Renal cortical epithelial cell (primary cell): ENCODE data around the gene MYO15B. TPM values are rescaled to one million over a fixed set of nuclear protein-coding genes. Genes with fewer than 3 reads are reported as not detected.

Experiments
- DNase-seq: peaks from one replicate; pipeline ENCODE4 v3.0.0-alpha.2; 2011; ENCODE audit warnings: low read depth
- total RNA-seq: library from RNA; depleted of rRNA; stranded (reverse); fragments of >200 nt; gene quantifications from 2 replicates; pipeline ENCODE4 v1.2.3, GENCODE V29; 2014

The MYO15B gene
- total RNA-seq, 1 donor from 2014 or later = 3.8 TPM

DNA sequence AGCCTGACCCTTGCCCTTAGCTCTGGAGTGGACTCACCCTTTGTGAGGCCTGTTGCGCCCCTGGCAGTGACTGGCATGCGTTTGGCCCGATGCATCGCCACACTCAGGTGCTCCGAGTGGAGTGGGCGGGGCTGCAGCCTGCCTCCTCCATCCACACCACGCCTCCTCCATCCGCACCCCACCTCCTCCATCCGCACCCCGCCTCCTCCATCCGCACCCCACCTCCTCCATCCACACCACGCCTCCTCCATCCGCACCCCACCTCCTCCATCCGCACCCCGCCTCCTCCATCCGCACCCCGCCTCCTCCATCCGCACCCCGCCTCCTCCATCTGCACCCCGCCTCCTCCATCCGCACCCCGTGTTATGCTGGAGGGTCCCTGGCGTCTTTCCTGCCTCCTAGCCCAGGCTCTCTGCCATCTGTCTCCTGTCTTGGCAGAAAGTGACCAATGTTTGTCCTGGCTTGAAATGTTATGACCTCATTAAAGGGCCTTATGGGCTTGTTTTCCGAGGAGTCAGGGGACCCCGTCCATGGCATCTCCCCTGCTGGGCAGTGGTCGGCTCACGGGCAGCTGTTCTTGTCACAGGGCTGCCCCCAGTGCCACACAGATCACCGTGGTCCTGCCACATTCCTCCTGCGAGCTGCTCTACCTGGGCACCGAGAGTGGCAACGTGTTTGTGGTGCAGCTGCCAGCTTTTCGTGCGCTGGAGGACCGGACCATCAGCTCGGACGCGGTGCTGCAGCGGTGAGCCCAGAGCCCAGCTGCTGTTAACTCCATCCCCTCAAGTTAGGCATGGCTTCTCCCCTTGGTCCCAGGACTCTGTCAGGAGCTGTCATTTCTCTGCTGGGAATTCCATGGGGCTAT, 28.7 kb upstream of the MYO15B start:
- no peak for DNase-seq

DNA sequence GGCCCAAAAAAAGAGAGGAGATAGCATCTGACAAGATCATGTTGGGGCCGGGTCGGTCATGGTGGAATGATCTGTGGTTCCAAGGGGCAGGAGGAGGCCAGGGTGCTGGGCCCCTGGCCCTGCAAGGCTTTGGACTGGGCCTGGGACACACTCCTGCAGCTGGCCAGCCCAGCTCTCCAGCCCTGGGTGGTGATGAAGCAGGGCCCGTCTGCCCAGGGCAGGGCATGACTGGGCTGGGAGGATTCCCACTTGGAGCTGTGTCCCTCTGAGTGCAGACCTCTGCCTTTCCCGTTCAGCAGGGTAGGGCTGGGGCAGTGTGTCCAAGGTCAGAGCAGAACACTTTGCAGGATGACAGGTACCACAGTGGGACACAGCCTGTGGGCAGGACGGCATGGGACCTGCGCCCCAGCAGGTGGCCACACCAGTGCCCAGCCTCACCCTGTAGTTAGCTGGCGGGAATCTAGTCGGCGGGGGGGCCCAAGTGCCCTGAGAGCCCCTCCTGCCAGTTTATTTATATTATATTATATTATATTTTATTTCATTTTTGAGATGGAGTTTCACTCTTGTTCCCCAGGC, 27.6 kb upstream of the MYO15B start:
- DNase-seq = no peak

DNA sequence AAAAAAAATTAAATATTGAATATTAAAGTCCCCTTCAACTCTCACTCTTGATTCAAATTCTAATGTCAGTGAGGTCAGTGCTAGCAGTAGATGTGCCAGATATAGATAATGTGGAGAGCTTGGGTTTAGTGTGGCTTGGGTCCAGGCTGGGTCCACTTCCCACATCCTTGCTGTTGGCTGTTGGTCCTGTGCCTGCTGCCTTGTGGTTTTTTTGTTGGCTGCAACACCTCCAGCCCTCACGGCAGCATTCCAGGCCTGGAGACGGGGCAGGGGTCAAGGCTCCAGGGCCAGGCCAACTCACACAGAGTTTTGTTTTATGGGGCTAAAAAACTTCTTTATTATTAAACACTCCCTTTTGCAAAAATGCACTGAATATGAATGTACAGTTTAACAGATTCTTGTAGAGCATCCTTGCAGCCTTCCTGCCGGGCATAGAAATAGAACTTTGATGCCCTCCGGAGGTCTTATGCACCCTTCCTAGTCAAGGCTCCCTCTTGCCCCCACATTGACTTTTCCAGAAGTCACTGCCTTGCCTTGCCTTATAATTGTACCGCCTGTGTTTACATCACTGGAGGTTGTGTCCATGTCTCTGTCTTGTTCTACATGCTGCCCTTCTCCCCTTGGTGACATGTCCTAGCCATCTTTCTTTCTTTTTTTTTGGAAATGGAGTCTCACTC, 25.5 kb upstream of the MYO15B start:
- DNase-seq = peak; percentile 45

DNA sequence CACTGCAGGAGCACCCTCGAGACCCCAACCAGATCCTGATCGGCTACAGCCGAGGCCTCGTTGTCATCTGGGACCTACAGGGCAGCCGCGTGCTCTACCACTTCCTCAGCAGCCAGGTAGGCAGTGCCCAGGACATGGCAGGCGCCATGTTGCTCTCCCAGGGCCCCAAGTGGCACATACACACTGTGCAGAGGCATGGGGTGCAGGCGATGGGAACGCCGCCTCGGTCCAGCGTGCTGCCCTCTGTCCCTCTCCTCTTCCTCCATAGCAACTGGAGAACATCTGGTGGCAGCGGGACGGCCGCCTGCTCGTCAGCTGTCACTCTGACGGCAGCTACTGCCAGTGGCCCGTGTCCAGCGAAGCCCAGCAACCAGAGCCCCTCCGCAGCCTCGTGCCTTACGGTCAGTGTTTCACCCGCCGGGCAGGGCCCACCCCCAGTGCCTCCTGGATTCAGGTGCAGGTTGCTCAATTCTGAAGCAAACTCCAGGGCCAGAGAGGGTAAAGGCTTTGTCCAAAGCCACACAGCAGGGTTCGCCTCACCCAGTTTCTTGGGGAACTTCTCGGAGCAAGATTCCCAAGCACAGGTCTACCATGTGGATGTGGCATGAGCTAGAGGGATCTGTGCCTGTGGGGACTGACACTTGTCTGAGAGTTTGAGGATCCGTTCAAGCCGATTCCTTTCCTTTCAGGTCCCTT, 24.4 kb upstream of the MYO15B start:
- no peak for DNase-seq

DNA sequence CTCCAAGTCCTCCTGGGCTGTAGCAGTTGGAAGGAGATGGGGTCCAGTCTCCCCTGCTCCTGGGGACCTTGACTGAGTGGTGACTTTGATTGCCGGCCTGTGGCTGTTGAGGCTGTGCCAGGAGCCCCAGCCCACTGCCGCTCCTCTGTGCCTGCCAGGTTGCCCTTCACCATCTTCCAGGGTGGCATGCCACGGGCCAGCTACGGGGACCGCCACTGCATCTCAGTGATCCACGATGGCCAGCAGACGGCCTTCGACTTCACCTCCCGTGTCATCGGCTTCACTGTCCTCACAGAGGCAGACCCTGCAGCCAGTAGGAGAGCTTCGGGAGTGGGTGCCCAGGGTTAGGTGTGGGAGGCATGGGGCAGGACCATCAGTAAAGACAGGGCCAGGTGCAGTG, 23.4 kb upstream of the MYO15B start:
- DNase-seq = no peak

DNA sequence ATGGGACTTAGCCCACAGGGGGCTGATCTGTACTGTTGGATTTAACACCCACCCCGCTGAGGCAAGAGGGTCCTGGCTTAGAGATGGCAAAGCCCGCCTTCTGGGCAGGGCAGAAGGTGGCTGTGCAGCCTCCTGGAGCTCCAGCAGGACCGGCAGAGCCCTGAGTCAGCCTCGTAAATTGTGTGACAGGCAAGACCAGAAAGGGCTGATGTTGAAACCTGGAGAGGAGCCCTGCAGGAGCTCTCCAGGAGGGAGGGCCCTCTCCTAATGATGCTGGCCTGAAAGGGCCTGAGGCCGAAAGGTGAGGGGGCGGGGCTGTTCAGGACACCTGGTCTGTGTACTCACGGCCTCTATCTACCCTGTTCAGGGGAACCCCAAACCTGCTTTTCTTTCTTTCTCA, 22.5 kb upstream of the MYO15B start:
- DNase-seq = peak; percentile 38

DNA sequence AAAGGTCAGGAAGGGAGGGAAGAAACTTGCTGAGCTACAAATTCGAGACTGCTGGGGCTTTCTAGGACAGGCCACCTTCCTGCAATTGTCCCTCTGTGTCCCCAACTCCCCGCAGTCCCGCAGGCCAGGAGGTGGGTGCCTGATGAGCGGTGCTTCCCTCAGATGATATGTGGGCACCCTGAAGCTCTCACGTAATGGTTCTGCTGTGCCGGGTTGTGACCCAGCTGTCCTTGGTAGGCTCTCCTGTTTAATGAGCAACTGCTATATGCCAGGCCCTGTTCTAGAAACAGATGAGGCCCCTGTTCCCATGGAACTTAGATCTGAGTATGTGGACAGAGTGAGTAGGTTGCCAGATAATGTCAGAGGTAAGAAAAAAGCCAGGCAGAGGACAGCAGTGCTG, 22.0 kb upstream of the MYO15B start:
- no peak for DNase-seq

DNA sequence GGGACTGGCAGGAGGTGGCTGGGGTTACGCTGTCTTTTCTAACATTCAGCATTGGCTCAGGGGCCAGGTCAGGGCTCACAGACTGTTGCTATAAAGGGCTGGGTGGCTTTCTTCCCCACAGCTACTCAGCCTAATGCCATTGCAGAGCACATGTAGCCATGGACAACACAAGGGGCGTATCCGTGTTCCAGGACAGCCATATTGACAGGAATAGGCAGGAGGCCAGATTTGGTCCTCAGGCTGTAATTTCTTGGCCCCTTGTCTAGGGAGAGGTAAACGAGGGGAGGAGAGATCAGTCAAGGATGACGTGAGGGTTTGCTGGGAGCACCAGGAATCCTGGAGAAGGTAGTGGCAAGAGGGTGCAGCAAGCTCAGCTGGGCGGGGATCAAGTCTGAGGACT, 21.2 kb upstream of the MYO15B start:
- peak; percentile 64 for DNase-seq

DNA sequence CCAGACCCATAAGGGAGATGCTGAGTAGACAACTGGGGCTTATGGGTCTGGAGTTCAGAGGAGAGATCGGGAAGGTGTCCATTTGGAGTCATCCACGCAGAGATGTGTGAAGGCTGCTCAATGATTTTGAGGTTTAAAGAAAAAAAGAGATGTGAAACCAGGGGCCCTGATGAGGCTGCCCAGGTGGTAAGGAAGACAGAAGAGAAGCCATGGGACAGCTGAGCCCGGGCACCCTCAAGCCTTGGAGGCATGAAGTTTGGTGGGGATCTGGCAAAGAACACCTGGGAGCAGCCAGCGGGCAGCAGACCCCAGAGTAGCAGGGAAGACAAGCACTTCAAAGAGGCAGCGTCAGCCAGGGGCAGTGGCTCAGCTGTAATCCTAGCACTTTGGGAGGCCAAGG, 20.8 kb upstream of the MYO15B start:
- DNase-seq = no peak

DNA sequence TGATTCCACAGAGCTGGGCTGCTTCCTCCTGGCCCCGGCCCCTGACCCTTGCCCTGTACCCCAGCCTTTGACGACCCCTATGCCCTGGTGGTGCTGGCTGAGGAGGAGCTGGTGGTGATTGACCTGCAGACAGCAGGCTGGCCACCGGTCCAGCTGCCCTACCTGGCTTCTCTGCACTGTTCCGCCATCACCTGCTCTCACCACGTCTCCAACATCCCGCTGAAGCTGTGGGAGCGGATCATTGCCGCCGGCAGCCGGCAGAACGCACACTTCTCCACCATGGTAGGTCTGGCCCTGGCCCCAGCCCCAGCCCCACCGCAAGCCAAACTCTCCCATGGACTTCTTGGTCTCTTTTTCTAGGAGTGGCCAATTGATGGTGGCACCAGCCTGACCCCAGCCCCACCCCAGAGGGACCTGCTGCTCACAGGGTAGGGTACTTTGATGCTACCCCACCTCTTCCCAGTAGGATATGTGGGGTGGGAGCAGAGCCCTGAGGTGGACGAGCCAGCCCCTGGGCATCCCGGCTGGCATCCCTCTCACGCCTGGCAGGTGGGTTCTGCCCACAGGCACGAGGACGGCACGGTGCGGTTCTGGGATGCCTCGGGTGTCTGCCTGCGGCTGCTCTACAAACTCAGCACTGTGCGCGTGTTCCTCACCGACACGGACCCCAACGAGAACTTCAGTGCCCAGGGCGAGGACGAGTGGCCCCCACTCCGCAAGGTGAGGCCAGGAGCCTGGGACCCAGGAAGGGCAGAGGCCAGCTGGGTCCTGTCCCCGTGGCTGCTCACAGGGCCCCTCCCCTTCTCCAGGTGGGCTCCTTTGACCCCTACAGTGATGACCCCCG, 19.0 kb upstream of the MYO15B start:
- DNase-seq = no peak

DNA sequence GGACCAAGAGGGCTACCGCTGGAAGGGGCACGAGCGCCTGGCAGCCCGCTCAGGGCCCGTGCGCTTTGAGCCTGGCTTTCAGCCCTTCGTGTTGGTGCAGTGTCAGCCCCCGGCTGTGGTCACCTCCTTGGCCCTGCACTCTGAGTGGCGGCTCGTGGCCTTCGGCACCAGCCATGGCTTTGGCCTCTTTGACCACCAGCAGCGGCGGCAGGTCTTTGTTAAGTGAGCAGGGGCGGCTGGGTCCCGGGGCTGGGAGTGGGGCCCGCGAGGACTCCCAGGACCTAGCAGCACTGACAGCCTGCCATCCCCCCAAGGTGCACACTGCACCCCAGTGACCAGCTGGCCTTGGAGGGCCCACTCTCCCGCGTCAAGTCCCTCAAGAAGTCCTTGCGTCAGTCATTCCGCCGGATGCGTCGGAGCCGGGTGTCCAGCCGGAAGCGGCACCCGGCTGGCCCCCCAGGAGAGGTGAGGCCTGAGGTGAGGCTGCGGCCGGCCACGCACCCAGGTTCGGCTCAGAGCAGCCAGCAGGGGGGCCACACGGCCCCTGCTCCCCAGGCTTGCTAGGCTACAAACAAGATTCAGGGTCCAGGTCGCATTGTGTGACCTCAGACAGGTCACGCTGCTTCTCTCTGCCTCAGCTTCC, 17.4 kb upstream of the MYO15B start:
- no peak for DNase-seq

DNA sequence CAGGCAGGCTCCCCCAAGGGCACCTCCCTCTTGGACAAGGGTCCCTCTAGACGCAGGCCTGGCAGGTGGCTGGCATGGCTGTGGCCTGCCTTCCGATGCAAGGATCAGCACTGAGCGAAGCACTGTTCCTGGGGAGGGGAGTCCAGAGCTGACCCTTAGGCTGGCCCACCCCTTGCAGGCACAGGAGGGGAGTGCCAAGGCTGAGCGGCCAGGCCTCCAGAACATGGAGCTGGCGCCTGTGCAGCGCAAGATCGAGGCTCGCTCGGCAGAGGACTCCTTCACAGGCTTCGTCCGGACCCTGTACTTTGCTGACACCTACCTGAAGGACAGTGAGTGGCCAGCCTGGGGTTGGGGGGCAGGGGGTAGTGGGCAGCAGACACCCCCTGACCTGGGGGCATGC, 16.8 kb upstream of the MYO15B start:
- DNase-seq = no peak

DNA sequence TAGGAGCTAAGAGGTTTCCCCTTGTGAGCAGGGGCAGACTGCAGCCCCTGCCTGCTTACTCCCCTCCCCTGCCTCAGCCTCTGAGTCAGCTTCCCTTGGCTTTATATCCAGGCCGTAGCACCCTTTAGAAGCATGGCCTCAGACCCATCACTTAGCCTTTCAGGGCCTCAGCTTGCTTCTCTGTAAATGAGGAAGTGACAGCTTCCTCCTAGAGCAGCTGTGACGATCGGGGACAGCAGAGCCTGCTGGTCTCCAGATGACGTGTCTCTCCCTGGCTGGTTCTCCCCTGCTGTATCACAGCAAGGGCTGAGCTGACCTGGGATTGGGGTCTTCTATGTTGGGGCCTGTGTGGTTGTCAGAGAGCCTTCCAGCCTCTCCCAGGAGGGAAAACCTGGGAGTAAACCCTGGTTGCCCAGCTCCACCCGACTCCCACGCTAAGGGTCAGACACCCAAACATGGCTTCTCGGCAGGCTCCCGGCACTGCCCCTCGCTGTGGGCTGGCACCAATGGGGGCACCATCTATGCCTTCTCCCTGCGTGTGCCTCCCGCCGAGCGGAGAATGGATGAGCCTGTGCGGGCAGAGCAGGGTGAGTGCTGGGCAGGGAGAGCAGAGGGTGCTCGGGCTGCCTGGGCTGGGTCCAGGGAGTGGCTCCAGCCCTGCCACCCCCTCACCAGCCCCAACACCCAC, 16.3 kb upstream of the MYO15B start:
- no peak for DNase-seq

DNA sequence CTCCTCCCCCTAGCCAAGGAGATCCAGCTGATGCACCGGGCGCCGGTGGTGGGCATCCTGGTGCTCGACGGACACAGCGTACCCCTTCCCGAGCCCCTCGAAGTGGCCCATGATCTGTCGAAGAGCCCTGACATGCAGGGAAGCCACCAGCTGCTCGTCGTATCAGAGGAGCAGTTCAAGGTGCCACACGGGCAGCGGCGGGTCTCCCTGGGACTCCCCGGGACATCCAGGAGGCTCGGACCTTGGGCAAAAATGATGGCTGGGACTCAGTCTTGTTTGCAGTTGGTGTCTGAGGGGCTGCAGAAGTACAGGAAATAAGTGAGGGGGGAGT, 15.8 kb upstream of the MYO15B start:
- DNase-seq = no peak

DNA sequence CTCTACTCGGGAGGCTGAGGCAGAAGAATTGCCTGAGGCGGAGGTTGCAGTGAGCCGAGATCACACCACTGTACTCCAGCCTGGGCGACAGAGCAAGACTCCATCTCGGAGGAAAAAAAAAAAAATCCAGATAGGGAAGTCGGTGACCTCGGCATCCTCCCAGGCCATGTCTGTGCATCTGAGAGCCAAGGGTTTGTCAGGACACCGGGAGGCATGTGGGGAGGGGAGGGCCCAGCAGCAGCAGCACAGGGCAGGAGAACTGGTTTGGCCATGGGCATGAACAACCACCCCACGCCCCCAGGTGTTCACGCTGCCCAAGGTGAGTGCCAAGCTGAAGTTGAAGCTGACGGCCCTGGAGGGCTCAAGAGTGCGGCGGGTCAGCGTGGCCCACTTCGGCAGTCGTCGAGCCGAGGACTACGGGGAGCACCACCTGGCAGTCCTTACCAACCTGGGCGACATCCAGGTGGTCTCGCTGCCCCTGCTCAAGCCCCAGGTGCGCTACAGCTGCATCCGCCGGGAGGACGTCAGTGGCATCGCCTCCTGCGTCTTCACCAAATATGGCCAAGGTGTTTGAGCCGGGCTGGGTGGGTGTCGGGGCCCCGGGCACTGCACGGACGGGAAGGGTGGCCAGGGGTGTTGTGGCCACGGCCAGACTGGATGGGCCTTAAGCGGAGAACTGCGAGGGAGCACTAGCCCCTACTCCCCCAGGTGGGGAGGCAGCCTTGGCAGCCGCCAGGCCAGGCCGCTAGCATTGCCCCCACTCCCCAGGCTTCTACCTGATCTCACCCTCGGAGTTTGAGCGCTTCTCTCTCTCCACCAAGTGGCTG, 14.7 kb upstream of the MYO15B start:
- no peak for DNase-seq

DNA sequence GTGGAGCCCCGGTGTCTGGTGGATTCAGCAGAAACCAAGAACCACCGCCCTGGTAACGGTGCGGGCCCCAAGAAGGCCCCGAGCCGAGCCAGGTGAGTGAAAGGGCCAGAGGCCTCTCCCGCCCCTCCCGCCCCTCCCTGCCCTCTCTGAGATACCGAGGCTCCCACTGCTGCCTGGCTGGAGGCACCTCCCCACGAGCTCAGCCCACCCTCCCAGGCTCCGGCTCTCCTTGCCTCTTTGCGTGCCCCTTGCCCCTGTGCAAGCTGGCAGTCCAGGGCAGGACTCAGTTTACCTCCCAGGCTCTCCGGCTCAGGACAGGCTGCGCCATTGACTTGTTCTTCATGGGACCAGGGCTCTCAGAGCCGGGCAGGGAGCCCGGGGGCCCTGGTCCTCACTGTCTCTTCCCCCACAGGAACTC, 14.1 kb upstream of the MYO15B start:
- DNase-seq = no peak

DNA sequence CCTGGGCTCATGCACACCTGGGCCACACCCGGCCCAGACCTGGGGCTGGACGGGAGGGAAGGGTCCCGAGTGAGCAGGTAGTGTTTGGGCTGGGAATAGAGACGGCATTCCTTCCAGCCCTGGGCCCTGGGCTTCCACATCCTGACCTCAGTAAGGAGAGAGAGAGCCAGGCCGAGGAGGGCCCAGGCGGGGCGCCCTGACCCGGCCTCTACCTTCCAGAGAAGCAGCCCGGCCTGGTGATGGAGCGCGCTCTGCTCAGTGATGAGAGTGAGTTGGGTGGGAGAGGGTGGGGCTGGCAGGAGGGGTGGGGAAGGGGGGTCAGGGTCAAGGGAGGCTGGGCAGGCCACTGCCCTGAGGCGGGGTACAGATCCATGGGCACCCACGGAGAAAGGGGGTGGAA, 13.6 kb upstream of the MYO15B start:
- DNase-seq = no peak

DNA sequence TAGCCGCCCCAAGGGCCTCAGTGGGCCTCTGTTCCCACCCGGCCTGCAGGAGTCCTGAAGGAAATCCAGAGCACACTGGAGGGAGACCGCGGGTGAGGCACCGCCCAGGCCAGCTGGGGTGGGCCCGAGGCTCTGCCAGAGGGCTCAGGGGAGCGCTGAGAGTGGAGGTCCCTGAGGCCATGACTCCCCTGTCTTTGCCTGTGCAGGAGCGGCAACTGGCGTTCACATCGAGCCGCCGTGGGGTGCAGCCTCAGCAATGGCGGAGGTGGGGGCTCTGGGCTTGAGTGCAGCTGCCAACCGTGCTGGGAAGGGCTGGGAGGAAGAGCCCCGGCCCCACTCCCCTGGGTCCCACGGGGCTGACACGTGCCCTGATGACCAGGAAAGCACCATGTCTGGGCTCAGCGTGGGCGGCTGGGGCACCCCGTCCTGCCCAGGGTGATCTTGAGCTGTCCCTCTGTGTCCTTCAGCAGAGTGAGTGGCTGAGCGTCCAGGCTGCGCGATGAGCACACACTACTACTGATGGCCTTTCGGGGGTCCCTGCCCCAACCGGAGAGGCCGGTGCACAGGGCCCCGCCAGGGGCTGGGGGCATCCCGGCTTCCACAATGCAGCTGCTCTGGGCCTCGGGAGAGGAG, 13.1 kb upstream of the MYO15B start:
- no peak for DNase-seq

DNA sequence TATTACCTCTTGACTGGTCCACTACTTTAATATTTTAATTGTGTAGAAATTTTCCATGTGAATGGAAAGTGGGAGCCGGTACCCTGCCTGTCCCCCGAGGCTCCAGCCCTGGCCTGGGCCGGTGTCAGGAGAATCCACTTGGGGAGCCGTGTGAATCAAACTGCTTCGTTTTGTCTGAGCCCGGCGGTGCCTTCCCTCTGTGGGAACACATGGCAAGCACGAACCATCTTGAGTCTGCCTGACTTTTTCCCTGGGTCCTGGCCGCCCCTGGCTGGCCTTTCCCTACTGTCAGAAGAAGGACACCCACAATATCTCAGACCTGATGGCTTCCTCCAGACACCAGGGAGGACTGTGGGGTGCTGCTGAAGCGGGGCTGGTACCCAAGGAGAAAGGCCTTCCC, 12.4 kb upstream of the MYO15B start:
- no peak for DNase-seq
